ENCODE measurements around the gene CERS5. TPM values are rescaled to one million over a fixed set of nuclear protein-coding genes. Genes with fewer than 3 reads are reported as not detected.

CERS5 gene
- total RNA-seq, 1 donor from 2014 or later = 59.7 TPM

DNA sequence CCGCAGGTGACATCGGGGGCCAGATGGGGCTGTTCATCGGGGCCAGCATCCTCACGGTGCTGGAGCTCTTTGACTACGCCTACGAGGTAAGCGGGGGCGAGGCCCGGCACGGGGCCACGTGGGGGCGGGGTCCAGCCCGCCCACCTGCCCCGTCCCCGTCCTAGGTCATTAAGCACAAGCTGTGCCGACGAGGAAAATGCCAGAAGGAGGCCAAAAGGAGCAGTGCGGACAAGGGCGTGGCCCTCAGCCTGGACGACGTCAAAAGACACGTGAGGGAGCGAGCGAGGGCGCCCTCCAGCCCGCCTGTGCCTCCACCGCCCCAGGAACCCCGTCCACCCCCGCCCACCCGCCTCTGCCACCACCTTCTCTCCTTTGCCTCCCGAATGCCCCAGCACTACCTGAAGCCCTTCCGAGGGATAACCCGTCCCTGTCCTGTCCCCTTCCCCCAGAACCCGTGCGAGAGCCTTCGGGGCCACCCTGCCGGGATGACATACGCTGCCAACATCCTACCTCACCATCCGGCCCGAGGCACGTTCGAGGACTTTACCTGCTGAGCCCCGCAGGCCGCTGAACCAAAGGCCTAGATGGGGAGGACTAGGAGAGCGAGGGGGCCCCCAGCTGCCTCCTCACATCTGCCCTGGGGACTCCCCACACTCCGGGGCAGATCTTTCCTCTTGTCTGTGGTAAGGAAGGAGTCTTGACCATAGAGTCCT is 85.9 kb downstream of the CERS5 start:
- Mint-ChIP-seq H3K27me3 (no peaks in the 10 kb centered on the region), H3K4me3 (no peak overlapping the region), H3K27ac (no peak overlapping the region), H3K36me3 (no peaks in the 10 kb centered on the region), H3K9me3 (no peaks in the 10 kb centered on the region), H3K4me1 (ENCODE audit: unreplicated experiment) (peaks cover 10% of the 10 kb centered on the region)
- TF ChIP-seq CTCF (conservative IDR thresholded peaks at IDR 0.05) = no peak
- DNase-seq (ENCODE audit: extremely low spot score, unreplicated experiment) = no peak

GRCh38 chr12:50079771-50080170 is 87.4 kb downstream of the CERS5 start:
- no peak for DNase-seq (ENCODE audit: extremely low spot score, unreplicated experiment)
- Mint-ChIP-seq H3K9me3 (no peaks in the 10 kb centered on the region), H3K4me3 (no peak overlapping the region), H3K27me3 (no peaks in the 10 kb centered on the region), H3K27ac (no peak overlapping the region), H3K4me1 (ENCODE audit: unreplicated experiment) (peaks cover 11% of the 10 kb centered on the region), H3K36me3 (no peaks in the 10 kb centered on the region)
- no peak for TF ChIP-seq CTCF (conservative IDR thresholded peaks at IDR 0.05)

Other genes with a start within 250 kb of the CERS5 start
- 0.55 TPM in 1 of 2 replicates, not detected in the other for gene AQP2, start 216.6 kb downstream of the CERS5 start, total RNA-seq (ENCODE audit: low replicate concordance)
- gene AQP5, start 205.5 kb downstream of the CERS5 start, total RNA-seq (ENCODE audit: low replicate concordance) = 0.95 and 0.97 TPM in 2 replicates
- gene AQP6, start 194.4 kb downstream of the CERS5 start, total RNA-seq (ENCODE audit: low replicate concordance) = 0.22 TPM in 1 of 2 replicates, not detected in the other
- 32.4 and 70.6 TPM in 2 replicates for gene RACGAP1, start 141.9 kb downstream of the CERS5 start, total RNA-seq (ENCODE audit: low replicate concordance)
- gene ASIC1, start 109.8 kb downstream of the CERS5 start, total RNA-seq (ENCODE audit: low replicate concordance) = 5.5 and 18.1 TPM in 2 replicates
- gene SMARCD1, start 82.0 kb downstream of the CERS5 start, total RNA-seq (ENCODE audit: low replicate concordance) = 55.0 and 100 TPM in 2 replicates
- 9.0 and 12.5 TPM in 2 replicates for gene GPD1, start 63.4 kb downstream of the CERS5 start, total RNA-seq (ENCODE audit: low replicate concordance)
- gene COX14, start 55.1 kb downstream of the CERS5 start, total RNA-seq (ENCODE audit: low replicate concordance) = 42.6 and 55.2 TPM in 2 replicates
- 54.4 and 91.9 TPM in 2 replicates for gene LIMA1, start 116.2 kb upstream of the CERS5 start, total RNA-seq (ENCODE audit: low replicate concordance)
- not detected in 2 replicates for gene FAM186A, start 229.2 kb upstream of the CERS5 start, total RNA-seq (ENCODE audit: low replicate concordance)
- 50.5 and 55.3 TPM in 2 replicates for gene LARP4, start 233.5 kb upstream of the CERS5 start, total RNA-seq (ENCODE audit: low replicate concordance)

Measured in type B pancreatic cell (in vitro differentiated cells).